Right renal pelvis (tissue), 4 donors: ENCODE results near the gene SRGAP3. TPM values are rescaled to one million over a fixed set of nuclear protein-coding genes. Genes with fewer than 3 reads are reported as not detected.

Source experiments
- DNase-seq, 4 donors: peaks; one replicate each; pipeline ENCODE4 v3.0.0-alpha.2; 2013; ENCODE audit warnings: low read depth in 4 of 4, low spot score in 3 of 4, missing footprints in 1 of 4
- polyA plus RNA-seq, 4 donors: library from polyadenylated mRNA; unstranded; fragments of 120-200 nt; gene quantifications; one replicate each; pipeline ENCODE4 v1.2.1, GENCODE V29; 2013; ENCODE audit not compliant: insufficient read length in 4 of 4

Gene SRGAP3
- polyA plus RNA-seq, 4 donors = 15.0 to 17.0 (median 15.9) TPM

DNA sequence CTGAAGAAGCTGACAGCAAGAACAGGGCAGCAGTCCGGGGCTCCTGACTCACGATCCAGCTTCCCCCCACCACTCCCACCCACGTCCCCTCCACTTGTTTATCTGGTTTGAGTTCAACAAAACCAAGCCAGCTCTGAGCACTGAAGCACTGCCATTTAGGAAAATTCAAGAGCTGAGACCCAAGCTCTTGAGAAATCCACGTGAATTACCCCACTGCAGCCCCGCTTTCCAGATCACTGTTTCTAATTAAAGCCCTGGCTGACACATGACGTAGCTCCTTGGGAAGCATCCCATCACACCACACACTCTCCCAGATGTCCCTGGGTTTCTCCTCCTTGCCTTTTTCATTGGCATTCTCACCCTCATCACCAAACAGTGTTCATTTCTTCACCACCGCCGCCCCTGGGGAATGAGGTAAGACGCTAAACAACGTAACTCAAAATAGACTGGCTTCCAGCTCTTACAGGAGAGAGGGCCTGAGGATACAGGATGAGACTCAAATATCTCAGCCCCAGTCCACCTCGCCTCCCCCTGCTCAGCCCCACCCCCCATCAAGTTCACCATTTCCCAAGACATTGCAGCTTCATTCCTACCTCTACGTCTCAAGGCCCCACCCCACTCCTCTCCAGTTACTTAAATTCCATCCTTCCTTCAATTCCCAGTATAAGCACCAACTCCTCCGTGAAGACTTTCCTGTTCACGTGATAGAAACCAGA lies 95.4 kb downstream of the SRGAP3 start:
- no peak for DNase-seq

DNA sequence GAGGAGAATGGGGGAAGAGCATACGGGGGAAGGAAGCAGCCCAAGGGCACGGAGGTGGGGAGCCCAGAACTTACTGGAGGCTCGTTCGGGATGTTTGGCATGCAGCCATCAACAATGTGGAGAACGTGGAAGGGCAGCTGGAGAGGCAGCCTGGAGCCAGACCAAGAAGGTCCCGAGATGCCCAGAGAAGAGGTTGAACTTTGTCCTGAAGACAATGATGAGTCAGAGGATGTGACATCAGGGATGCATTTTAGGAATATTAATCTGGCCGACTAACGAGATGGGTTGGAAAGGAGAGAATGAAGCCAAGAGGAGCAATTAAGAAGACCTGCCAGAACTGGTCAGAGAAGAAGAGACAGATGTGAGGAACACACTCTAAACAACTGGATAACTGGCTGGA lies 98.2 kb downstream of the SRGAP3 start:
- DNase-seq = no peak

DNA sequence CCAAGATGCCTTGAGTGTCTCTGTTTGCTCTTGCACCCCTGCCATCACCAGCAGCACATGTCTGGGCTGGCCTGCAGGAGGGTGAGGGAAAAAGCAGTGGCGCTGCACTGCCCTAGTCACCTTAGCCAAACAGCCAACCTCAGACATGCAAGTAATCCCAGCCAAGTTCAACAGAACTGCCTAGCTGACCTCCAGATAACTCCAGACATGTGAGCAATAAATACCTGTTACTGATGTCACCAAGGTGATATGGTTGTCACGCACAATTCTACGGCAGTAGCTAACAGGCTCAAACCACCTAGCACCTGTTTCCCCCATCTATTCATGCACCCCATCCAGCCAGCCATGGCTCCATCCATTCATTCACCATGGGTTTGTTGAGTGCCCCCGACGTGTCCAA lies 99.9 kb downstream of the SRGAP3 start:
- no peak for DNase-seq

DNA sequence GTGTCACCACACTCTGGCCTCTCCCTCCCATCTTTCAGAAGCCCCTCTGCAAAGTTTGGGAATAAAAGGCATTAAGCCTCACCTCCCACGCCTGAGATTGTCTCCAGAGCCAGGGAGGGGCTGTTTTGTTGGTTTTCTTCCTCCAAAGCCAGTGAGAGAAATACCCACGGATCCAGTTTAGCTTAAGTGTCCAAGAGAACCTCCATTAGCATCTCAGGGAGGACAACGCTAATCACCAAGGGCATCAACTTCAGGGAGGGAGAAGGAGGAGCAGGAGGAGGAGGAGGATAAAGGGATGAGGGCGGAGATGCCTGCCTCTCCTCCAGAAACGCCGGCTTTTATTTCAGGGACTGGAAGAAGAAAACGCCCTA lies 101.6 kb downstream of the SRGAP3 start:
- no peak for DNase-seq

DNA sequence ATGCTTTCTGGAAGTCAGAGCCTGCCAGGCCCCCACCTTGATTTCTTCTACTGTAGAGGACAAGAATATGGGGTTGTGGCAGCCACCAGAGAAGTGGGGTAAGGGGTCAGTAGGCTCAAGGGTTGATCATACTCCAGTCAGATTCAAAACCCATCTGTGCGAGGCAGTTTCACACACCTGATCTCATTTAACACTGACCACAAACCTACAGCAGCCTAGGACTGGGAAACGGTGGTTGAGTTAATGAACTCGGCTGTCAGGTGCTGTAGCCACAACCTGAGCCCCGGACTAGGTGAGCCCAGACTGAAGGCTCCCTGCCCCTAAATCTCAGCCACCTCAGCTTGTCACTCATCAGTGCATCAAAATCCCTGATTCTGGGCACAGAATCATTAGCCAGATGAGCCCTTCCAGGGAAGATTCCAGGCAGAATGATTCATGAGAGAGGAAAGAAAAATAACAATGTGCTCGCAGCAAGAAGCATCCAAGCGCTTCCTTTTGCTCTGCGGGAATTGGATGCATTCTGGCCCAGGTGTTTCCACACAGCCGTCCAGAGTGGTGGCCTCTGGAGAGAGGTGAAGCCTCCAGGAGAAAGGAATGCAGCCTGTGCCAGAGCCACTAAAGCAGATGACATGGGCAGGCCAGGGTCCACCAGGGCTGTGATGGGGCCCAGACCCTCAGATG lies 102.1 kb downstream of the SRGAP3 start:
- DNase-seq = no peak

DNA sequence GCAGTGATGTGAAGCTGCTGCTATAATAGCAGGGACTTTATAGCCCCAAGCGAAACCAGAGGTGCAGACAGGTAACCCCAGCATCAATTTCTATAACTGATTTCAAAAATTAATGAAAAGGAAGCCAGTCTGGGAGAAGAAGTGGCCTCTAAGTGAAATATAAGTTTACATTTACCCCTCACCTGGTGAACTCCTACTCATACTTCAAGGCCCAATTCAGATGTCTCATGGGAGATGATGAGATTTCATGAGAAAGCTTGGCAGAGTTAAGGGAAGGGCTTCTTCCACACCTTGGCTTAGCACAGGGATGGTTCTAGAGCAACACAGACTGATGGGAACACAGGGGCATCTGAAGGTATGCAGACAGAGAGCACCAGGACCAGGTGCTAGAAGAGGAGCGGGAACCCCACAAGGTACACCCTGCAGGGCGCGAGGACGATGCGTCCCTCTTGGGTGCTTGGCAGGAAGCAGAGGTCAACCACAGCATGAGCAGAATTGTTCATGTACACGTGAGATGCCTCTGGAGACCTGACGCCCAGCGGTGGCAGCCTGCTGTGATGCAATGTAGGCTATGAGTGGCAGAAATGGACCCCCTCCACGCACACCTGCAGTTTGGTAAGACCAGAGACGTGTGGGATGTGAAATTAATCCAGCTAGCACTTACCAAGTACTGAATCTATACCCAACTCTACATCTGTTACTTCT lies 102.9 kb downstream of the SRGAP3 start:
- no peak for DNase-seq

DNA sequence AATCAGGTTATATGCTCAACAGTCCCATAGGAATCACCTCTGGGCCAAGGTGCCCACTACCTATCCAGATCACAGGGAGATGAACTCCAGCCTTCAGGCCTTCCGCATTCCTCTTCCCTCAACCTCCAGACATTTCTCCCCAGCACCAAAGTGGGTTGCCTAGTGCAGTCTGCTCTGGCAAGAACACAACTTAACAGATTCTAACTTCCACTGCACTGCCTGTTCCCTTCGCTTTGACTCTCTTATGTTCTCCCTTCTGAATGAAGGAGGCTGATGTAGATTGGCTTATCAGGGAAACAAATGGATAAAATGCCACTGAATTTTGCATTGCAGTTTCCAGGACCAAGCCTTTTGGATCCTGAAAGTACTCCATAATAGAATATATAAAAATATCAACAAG lies 106.3 kb downstream of the SRGAP3 start:
- DNase-seq = no peak

DNA sequence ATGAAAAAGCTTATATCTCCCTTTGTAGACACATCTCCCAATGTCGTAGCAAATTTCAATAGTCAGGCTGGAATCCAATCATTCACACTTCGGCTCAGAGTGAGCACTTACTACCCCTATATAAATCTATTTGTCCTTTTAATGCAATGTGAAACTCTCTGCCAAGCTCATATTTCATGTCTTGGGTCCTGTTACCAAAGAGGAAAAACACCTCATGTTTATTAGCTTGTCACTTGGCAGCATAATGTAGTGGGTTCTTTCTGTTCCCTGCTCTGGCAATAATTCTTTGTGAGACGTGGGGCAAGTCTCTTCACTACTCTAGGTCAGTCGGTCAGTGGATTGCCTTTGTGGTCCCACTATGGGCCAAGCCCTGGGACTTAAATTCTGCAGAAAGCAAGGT lies 107.1 kb downstream of the SRGAP3 start:
- DNase-seq = peak in 1 of 4 donors; percentile 78

DNA sequence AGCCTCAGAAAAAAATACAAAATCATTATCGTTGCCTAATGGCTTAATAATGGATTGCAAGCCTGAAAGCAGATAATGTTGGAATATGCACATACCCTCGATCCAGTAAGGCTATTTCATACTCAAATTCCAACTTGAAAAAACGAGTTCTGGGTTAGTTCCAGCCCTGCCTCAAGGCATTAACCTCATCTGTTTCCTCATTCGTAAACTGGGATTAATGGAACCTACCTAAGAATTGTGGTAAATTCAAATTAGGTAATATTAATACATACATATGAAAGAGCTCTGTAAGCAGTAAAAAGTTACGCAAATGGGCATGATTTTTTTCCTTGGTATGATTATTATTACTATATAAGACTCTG lies 107.5 kb downstream of the SRGAP3 start:
- DNase-seq = no peak

DNA sequence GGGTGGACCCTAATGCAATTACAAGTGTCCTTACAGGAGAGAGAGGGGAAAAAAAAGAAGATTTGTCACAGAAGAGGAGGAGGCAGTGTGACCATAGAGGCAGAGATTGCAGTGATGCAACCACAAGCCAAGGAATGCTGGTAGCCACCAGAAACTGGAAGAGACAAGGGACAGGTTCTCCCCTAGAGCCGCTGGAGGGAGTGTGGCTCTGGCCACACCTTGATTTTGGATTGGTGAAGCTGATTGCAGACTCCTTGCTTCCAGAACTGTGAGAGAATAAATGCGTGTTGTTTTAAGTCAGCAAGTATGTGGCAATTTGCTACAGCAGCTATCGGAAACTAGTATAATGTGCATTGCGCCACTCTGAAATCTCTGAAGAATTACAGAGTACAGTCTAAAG lies 110.1 kb downstream of the SRGAP3 start:
- DNase-seq = no peak

DNA sequence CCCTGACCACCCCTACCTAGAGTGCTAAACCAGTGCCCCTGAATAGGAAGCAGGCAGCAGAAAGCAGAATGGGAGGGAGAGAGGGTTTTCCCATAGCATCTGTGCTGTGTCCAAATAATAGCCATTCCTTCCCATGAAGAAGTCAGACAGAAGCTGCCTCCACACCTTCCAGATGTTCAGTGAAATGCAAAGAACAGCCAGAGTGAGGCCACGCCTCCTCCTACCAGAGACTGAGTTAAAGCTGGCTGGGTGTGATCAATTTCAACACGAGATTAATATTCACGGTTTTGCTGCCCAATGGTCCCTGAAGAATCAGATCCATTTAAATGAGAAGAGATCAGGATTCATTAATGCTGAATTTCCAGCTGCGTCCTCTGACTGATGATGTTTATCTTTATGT lies 111.8 kb downstream of the SRGAP3 start:
- DNase-seq = no peak

DNA sequence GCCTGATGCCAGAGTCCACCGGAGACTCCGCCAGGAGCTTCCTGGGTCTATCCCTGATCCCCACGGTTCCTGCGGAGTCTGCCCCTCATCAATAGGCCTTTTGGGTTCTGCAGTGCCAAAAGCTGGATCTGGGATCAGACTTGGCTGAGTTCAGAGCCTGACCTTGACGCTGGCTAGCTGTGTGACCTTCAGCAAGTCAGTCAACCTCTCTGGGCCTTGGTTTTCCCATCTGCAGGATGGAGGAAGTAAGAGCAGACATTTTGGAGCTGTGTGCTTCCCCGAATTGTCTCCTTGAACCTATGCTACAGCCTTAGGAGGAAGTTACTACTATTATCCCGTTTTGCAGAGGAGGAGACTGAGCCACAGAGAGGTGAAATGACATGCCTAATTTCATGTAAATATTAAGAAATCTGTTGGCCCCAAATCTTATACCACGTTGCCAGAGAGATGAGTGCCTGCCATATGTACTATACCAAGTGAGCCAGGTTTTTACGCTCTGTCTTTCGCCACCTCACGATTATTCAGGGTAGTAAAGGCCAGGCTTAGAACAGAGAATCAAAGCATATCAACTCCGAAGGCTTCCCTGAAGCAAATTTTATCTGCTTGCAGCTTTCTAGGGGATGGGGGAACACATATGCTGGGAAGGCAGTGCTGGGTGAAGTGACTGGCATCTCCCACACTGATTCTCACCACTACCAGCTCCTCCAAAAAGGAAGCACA lies 112.5 kb downstream of the SRGAP3 start:
- no peak for DNase-seq

DNA sequence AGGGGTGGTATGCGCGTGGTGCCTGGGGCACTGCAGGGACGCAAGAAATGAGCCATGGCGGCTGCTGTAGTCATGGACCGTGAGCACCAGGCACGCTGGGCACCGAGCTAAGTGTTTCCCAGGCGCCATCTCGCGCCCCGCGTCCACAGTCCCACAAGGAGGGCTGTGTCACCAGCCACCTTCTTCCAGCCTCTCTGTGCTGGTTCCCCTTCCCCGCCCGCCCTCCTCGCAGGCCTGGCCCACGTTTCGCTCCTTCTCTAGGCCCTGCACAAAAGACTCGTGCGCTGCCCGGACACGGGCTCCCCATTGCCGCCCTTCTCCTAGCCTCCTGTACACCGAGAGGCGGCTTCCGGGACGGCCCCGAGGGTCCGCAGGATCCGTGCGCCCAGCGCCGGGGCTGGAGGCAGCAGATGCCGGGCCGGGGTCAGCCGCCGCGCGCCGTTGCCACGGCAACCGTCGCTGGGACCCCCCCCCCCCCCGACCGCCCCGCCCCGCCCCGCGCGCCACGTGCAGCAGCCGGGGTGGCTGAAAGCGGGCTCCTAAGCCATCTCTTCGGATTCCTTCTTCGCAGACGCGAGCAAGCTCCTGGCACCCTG lies 113.4 kb downstream of the SRGAP3 start:
- DNase-seq = no peak

DNA sequence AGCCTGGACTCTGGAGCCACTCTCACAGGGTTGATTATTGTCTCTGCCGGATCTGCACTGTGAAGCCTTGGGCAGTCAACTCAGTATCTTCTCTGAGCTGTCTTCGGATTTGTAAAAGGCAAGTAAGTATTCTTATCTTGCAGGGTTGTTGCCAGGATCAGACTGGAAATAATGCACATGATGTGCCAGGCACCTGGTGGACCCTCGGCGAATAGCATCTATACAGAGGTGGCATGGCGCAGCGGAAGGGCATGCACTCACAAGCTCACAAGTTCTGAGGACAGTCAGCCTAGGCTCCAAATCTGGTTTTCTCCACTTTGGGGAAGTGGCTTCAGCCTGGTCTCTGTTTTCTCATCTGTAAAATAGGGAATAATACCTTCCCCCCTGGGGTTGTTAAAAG lies 113.9 kb downstream of the SRGAP3 start:
- no peak for DNase-seq

DNA sequence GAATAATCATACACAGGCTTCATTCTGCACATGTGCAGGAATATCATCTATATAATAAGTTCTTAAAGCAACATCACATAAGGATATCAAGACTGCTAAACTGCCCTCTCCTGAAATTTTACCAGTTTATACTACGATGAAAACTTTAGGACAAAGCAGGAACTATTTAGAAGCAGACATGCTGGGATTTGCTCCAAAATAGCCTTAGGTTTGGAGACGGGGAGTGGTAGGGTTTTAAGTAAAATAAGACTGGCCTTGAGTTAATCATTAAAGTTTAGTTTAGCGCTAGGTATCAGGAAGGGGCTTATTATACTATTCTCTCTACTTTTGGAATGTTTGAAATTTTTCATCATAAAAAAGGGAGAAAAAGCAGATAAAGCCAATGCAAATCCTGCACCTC lies 115.8 kb downstream of the SRGAP3 start:
- DNase-seq = no peak

DNA sequence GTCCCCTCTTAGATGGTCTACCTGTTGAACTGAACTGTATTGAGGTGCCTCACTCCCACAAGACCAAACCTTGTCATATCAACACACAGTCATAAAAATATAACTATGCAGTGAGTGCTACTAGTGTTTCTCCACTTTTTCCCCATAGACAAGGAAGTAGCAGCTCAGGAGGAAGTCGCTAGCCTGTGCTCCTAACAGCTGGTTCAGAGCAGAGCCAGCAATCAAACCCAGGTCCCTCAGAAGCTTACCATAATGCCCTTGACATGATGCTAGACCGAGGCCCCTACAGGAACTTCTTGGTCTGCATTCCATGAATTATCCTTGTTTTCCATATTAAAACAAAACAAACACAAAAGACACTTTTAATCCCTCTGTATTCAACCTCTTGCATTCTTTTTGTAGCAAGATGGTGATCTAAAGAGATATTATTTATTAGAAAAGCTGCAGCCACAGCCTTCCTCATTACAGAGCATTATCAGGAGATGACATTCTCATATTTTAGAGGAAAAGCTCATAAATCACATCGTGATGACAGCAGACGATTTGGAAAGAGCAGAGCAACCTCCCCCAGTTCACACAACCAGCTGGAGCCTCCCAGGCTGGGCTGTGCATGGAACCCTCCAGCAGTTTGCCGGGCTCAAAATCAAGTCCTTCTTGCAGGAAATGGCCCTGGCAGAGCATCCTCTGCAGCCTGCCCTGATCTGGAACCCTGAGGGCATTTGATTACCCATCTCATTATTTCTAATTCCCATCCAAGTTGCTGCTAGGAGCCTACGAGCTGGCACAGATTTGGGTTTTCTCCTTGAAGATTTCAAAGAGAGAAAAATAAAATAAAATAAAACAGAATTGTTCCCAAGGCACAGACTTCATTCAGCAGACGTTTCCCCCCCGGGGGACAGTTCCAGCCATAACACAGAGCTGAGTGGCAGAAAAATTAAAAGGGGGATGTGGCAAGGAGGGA lies 118.8 kb downstream of the SRGAP3 start:
- DNase-seq = no peak

DNA sequence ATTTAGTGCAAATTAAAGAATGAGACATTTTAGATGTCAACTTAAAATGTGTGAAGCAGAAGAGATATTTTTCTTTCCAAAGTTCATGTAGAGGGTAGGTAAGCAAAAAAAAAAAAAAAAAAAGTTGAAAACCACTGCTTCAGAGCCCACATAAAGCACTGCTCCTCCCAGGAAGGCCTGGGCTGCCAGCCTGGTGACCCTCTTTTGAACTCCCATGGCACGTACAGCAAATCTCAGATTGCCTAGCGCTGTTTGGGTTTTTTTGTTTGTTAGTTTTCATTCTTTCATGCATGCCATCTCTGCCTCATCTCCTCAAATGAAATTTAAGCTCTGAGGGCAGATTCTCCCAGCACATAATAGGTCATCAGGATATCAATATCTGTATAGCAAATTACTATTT lies 120.1 kb downstream of the SRGAP3 start:
- DNase-seq = no peak

DNA sequence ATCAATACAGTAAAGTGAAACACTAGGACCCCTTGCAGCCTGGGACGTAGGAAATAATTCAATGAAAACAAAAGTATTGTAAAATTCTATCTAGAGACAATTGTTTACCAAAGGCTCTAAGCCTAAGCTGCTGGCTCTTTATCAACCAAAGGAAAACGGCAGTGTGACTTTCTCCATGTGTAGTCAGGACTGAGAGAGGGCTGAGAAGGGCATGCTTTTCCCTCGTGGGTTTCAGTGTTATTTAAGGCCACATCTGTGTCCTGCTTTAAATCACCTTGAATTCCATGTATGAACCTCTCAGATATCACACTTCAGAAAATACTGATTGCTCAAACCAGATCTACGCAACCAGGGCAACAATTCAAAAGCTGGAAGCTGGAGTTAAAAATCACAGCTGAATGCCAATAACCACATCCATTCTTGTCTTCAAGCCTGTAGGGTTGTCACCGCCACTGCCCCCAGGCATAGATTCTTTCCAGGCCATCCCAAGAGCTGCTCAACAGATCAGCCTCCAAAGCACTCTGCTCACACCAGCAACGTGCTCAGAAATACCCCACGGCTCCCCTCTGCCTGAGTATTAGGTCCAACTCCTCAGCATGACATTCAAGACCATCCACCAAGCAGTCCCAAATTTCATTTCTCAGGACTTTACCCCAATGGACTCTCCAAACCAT lies 124.0 kb downstream of the SRGAP3 start:
- no peak for DNase-seq

DNA sequence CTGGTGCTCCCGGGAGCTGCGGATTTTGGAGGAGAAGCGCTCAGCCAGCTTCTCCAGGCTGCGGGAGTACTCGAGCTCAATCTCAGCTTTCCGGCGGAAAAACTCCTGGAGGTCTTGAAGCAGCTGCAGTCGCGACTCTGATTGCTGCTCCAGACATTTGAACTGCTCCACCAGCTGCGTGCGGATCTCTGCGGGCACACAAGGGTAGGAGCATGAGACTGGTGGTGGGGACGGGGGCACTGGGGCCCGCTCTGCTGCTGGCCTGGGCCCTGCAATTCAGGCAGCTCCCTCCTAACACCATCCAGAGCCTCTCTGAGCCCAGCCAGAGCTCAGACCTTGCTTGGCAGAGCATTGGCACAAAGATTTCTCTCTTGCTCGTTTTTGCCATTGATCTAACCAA lies 124.7 kb downstream of the SRGAP3 start:
- DNase-seq = no peak
